ENCODE measurements around the gene CD86.

CD86 gene

DNA sequence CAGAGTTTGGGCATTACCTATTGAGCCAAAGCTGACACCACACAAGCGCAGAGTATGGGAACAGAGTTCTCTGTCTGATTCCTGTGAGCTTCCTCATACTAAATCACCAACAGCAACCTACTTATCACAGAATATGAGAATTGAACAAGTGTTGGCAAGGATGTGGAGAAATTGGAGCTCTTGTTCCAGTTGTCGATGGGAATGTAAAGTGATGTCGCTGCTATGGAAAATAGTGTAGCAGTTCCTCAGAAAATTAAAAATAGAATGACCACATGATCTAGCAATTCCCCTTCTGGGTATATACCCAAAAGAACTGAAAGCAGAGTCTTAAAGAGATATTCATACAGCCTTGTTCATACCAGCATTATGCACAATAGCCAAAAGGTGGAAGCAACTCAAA, 33.4 kb downstream of the CD86 start:
- H3K4me3 ChIP-seq (ENCODE audit: low read depth, low read length): no peak overlapping the region
- DNase-seq (ENCODE audit: low read depth): no peak
- TF ChIP-seq, protein P1, sequence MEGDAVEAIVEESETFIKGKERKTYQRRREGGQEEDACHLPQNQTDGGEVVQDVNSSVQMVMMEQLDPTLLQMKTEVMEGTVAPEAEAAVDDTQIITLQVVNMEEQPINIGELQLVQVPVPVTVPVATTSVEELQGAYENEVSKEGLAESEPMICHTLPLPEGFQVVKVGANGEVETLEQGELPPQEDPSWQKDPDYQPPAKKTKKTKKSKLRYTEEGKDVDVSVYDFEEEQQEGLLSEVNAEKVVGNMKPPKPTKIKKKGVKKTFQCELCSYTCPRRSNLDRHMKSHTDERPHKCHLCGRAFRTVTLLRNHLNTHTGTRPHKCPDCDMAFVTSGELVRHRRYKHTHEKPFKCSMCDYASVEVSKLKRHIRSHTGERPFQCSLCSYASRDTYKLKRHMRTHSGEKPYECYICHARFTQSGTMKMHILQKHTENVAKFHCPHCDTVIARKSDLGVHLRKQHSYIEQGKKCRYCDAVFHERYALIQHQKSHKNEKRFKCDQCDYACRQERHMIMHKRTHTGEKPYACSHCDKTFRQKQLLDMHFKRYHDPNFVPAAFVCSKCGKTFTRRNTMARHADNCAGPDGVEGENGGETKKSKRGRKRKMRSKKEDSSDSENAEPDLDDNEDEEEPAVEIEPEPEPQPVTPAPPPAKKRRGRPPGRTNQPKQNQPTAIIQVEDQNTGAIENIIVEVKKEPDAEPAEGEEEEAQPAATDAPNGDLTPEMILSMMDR (IDR thresholded peaks at IDR 0.05; ENCODE audit: control insufficient read depth, extremely low read depth, insufficient read depth): no peak

DNA sequence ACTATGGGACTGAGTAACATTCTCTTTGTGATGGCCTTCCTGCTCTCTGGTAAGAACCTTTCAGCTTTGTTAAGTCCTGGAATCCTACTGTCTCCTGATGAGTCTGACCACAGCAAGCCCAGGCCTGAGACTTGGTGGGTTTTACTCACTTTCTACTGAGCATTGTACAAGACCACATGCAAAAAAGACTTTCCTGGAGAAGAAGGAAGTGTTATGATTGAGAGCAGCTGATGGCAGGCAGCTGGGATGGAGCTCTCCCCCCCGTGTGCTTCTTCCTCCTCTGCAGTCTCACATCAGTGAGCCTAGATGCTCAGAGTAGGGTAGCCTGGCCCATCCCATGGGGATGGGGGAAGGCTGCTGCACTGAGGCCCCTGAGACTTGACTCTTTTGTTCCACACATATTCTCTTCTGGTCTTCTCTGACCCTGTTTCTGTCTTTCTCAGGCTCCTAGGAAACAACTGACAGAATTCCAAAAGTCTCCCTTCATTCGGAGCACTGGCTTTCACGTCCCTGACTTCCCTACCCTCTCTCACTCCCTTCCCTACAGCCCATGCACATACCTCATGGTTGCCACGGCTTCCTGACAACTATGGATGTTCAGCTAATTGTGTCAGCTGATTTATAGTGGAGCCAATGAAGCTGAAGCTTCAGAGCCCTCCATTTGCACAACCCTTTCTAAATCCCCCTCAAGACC, 36.6 kb downstream of the CD86 start:
- no peak overlapping the region for H3K4me3 ChIP-seq (ENCODE audit: low read depth, low read length)
- no peak for DNase-seq (ENCODE audit: low read depth)
- TF ChIP-seq, protein P1 (IDR thresholded peaks at IDR 0.05; ENCODE audit: control insufficient read depth, extremely low read depth, insufficient read depth): no peak

DNA sequence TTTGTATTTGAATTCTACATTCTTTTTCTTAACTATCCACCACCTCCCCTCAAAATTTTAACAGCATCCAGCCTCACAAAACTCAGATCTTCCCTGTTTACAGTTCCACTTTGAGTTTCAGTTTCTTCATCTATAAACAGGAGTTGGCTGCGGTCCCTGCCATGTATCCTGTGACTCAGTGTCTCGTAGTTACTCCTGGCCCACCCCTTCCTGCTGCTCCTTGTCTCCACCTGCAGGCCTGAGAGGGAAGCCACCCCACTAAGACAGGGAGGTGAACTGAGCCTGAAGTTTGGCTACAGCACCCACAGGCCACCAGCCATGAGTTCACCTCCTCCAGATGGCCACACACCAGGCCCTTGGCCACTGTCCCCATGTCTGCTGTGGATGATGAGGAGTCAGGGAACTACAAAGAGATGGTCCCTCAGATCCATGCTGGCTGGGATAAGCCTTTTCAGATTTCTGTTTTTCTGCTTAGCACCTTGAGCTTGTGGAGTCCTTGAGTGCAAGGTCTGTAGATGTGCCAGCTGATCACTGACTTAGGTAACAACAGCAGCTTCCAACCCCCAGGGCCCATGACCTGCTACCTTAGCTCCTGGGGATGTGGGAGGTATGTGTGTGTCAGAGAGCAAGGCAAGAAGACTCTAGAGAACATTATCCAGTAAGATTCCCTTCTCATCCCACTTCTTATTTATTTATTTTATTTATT, 37.5 kb downstream of the CD86 start:
- H3K4me3 ChIP-seq (ENCODE audit: low read depth, low read length): no peak overlapping the region
- no peak for DNase-seq (ENCODE audit: low read depth)
- TF ChIP-seq, protein P1 (IDR thresholded peaks at IDR 0.05; ENCODE audit: control insufficient read depth, extremely low read depth, insufficient read depth): peak; percentile 61

DNA sequence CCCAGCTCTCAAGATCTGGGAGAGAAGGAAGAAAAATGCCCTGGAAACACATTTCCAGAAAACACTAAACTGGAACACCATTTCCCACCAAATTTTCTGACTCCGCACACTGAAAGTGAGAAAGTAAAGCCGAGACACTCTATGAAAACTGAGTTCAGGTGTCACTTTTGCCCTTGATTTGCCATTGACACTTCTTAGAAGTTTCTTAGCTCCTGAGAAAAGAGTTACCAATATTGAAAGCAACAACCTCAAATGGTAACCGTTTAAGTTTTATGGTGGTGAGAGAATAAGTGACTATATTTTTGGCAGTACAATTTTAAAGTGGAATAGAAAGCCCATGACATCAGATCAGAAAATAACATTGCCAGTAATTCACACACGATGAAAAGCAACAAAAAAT, 39.0 kb downstream of the CD86 start:
- TF ChIP-seq, protein P1 (IDR thresholded peaks at IDR 0.05; ENCODE audit: control insufficient read depth, extremely low read depth, insufficient read depth): no peak
- H3K4me3 ChIP-seq (ENCODE audit: low read depth, low read length): no peak overlapping the region

DNA sequence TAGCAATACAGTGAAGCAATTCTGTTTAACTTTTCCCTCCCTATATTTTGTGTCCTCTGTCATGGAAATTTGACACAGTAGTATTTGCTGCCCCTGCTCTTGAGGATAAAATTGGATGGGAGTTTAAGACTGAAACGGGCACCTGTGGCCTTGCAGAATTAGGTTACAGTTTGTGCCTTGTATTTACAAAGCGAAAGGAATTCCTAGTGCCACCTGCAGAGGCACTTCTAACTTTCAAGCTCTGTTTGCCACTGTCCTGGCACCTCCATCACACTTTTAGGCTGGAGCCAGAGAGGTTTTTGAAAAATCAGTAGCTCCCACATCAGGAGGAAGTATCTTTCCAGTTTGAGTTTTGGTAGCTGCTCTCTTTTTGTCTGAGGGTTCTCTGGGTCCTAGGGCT, 39.5 kb downstream of the CD86 start:
- no peak overlapping the region for H3K4me3 ChIP-seq (ENCODE audit: low read depth, low read length)
- no peak for DNase-seq (ENCODE audit: low read depth)
- TF ChIP-seq, protein P1 (IDR thresholded peaks at IDR 0.05; ENCODE audit: control insufficient read depth, extremely low read depth, insufficient read depth): 0 out of 2 replicates have a peak, but pooled peaks have one; percentile 4

More for the DNA sequence above, 39.0 kb downstream of the CD86 start:
- no peak for DNase-seq (ENCODE audit: low read depth)

DNA sequence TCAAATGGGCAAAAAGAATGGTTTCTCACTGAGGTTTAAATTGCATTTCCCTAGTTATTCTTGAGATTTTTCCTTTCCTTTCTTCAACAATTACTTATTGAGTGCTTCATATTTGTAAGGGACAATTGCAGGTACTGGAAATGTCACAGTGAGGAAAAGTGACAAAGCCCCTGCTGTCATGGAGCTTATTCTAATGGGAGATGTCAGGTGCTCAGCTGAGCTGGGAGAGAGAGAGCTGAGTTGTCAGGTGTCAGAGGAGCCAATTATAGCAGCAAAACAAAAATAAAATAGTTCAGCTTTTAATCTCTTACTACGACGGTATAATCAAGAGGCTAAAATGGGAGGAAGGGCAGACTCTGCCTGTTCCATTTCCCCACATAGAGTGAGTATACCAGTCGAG, 42.0 kb downstream of the CD86 start:
- DNase-seq (ENCODE audit: low read depth): no peak
- TF ChIP-seq, protein P1 (IDR thresholded peaks at IDR 0.05; ENCODE audit: control insufficient read depth, extremely low read depth, insufficient read depth): no peak
- no peak overlapping the region for H3K4me3 ChIP-seq (ENCODE audit: low read depth, low read length)
